ENCODE results near the gene SCAF4.
"Not testable (repeated sequence)": the region's sequence is repeated elsewhere in the genome, so short reads cannot be mapped to it uniquely, and the experiment has no call there.

SCAF4 gene

GRCh38 chr21:31731857-31732596 is at the start of gene SCAF4:
Gene SCAF4 (minus strand): TSS chr21:31732118. CDS start chr21:31731692, 426 bp downstream.
- peak; percentile 75 for DNase-seq

DNA sequence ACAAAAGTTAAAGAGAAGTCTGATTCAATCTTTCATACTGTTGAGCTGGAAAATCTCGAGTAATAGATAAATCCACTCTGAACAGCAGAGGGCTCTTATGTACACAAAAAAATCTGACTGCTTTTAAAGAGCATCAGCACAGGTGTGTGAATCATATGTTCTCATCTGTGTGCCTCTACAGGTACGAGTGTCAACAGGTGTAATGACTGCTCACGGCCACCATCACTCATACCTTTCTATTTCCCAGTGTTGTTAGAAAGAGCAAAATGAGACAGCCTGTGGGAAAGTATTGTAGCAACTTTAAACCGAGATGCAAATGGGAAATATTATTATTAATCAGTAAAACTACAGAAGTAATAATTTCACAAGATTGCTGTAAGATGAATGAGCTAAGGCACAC is 49.0 kb upstream of the SCAF4 start:
- DNase-seq = no peak

DNA sequence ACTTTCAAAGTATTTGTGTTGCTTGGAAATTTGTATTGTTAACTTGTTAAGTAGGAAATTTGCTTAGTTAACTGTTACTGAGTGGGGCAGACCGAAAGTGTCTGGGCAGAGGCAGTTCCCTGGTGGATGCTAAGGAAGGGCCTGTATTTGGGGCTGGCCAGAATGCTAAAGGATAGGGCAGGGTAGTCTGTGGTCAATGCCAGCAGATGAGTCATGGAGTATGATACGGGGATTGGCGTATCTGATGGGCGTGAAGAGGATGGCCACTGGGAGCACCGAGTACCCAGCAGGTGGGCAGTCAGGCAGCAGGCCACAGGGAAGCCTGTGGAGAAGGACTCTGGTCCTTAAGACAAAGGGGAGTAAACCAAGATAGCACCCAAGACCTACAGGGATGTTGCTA is 46.6 kb upstream of the SCAF4 start:
- no peak for DNase-seq

GRCh38 chr21:31777857-31778256 is 45.9 kb upstream of the SCAF4 start:
- no peak for DNase-seq

GRCh38 chr21:31774031-31774430 is 42.1 kb upstream of the SCAF4 start:
- no peak for DNase-seq

DNA sequence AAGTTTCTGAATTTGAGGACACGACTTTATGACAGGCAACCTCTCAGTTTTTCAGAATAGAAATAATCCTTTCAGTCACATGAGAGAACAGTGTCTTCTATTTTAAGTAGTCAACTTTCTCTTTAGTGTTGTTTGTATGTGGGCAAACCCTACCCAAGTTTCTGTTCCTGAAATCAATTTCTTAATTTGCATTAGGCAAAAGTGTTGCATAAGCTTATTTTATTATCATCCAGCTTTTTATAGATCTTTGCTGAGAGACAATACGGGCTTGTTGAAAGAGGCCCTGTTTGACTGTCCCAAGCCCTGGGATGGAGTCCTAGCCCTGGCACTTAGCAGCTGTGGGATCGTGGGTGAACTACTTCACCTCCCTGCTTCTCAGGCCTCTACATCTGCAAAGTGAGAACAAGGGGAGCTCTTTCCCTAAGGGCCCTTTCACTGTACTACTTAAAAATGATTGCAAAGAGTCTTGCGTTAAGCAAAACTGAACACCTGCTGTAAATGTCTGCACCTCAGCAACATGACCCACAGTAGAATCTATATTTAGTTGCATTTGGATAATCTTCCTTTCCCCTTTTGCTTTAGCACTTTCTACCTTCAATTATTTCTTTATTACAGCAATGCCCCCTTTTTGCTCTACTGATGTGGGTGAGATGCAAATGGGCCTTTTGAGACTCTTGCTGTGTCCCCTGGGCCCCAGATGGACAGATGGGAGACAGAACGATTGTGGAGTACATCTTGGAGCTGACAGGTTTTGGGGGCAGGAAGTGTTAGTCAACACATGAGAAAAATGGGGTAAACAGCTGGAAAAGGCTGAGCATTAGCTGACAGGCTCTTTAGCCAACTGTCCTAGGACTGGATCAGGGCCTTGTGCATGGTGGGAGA is 41.0 kb upstream of the SCAF4 start:
- DNase-seq = no peak

DNA sequence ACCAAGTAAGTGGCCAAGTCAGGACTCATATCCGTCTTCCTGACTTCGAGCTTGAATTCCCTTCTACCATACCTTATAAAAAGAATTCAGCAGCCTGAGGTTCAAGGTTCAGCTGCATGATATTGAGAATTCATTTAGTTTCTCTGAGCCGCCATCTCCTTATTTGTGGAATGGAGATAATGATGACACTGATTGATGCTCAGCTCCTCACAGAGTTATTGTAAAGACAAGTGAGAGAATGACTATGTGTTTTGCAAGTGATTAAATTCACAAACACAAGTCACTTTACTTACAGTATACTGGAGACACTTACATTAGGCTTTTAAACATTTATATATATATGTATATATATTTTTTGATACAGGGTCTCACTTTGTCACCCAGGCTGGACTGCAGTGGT is 39.8 kb upstream of the SCAF4 start:
- DNase-seq = no peak

- no peak for DNase-seq
These were observed 36.8 kb upstream of the SCAF4 start for GRCh38 chr21:31768710-31769109.

GRCh38 chr21:31766899-31767298 is 35.0 kb upstream of the SCAF4 start:
- DNase-seq = no peak

DNA sequence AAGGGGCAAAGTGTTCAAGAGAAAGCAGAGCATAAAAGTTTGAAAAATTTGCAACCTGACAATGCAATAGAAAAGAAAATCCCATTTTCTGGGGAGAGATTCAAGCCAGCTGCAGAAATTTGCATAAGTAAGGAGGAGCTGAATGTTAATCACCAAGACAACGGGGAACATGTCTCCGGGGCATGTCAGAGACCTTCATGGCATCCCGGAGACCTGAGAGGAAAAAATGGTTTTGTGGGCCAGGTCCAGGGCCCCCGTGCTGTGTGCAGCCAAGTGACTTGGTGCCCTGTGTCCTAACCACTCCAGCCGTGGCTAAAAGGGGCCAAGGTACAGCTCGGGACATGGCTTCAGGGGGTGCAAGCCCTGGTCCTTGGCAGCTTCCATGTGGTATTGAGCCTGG is 33.9 kb upstream of the SCAF4 start:
- not testable (repeated sequence) for DNase-seq

DNA sequence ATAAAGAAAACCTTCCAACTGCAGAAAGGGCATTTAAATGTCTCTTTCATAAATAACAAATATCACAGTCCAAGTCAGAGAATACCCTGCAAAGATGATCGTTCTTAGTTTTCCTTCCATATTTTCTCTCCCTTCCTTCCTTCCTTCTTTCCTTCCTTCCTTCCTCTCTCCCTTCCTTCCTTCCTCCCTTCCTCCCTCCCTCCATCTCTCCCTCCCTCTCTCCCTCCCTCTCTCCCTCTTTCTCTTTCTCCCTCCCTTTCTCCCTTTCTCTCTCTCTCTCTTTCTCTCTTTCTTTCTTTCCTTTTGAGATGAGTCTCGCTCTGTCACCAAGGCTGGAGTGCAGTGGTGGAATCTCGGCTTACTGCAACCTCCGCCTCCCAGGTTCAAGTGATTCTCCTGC is 29.0 kb upstream of the SCAF4 start:
- DNase-seq = no peak

GRCh38 chr21:31756787-31757186 is 24.9 kb upstream of the SCAF4 start:
- no peak for DNase-seq

- no peak for DNase-seq
These were observed 23.1 kb upstream of the SCAF4 start for GRCh38 chr21:31755027-31755426.

- DNase-seq = no peak
These were observed 22.7 kb upstream of the SCAF4 start for GRCh38 chr21:31754708-31754960.

DNA sequence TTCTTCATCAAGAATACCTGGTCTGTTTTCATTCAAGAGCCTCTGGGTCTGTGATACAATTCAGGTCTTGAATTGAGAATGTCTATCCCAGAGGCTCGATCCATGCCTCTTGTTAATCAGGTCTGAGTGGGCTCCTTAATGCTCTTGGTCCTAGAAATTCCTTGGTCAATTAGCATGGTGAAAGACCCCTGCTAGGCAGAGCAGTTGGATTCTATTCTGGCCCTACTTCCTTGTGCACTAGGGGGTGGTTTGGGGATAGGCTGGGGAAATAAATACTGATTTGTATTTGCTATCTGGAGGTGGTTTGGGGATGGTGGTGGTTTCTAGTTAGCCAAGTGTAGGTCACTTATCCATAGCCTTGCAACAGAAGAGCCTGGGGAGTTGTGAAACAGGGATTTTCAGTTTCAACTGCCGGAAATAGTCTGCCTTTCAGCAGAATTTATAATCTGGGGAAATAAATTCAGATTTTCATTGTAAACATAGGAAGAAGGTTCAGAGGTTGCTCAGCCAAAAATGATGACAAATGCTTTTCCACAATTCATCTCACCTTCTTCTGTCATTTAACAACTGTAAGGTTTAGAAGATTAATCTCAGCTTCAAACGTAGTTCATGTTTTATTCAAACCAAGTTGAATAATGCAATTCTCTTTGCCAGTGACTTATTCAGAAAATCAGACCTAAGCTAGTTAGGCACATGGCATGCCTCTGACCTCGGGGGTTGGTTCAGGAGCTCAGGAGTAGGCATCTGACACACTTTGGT is 22.2 kb upstream of the SCAF4 start:
- DNase-seq = no peak

DNA sequence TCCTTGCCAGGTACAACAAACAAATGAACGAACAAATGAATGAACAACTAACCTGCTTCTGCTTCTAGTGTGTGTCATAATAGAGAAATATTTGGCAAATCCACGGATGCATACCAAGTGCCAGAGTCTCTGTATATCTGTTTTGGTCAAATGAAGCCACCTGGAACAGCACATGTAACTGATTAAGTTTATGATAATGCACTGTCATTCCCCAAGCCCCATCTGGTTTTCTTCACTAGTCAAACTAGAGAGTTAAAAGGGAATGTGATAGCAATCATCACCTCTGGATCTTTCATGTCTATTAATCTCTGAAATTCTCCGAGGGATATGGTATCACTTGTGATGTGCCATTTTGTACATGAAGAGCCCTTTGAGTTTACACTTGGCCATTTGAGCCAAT is 21.0 kb upstream of the SCAF4 start:
- no peak for DNase-seq

DNA sequence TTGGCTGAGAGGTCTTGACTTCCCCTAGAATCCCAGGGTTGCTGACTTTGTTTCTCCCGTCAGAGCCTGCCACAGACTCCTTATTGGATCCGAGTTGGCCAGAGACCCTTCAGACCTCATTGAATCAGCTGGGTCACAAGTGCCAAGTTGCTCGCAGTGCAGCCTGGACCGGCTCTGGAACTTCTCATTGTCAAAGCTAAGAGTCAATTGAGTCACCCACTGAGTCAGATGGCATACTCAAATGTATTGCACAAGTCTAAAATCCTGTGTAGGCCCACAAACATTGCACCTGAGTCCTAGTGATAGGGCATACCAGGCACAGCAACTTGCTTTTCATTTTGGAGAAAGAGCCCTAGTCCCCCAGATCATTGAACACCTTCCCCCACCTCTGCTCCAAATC is 20.4 kb upstream of the SCAF4 start:
- no peak for DNase-seq

- no peak for DNase-seq
These were observed 18.9 kb upstream of the SCAF4 start for GRCh38 chr21:31750843-31751242.

DNA sequence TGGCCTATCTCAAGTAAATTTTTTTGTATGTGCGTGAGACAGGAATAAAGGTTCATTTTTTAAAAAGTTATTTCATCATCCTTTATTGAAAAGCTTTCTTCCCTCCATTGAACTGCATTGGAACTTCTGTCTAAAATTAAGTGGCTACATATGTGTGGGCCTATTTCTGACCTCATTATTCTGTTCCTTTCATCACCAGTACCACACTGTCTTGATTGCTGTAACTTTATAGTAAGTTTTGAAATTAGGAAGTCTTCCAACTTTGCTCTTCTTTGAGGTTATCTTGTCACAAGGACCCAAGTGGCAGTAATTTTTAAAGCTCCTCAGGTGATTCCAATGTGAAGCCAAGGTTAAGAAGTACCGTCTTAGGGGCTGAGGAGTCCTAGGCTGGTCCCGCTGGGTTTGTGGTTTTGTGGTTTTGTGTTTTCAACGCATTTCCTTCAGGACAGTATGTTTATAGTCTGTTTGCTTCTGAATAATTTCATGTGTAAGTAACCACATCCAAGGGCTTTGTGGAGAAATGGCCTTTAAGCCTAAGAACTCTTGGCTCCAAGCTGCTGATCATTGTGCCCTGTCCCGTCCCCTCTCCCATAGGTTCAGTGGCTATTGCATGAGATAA is 12.4 kb upstream of the SCAF4 start:
- no peak for DNase-seq

DNA sequence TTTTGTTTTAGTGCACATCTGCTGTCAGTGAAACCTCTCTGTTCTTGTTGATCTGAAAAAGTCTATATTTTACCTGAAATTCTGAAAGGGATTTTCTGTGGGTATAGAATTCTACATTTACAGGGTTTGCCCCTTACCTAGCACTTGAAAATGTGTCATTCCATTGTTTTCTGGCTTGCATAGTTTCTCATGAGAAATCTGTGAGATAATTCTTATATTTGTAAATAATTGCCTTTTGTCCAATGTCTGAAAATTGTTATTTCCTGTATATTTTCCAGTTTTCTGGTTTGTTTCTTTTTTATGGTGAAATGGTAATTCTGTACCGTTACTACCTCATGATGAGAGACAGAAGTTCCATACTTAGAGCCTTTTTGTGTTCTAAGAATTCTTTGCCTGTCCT is 11.8 kb upstream of the SCAF4 start:
- DNase-seq = no peak

DNA sequence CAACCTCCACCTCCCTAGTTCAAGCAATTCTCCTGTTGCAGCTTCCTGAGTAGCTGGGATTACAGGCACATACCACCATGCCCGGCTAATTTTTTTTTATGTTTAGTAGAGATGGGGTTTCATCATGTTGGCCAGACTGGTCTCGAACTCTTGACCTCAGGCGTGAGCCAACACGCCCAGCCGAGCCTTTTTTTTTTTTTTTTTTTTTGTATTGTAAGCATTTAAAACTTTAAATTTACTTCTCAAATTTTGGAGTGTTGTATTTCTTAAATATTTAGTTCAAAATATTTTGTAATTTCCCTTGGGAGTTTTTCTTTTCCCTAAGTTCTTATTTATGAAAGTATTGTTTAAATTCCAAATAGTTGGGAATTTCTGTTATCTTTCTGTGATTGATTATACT is 9.2 kb upstream of the SCAF4 start:
- no peak for DNase-seq

- DNase-seq = not testable (repeated sequence)
These were observed 5.9 kb upstream of the SCAF4 start for GRCh38 chr21:31737586-31738397.

Measured in activated CD8-positive, alpha-beta memory T cell treated with anti-CD3 and anti-CD28 coated beads, Interleukin-2, amount 50 U/mL, for 4 hours (primary cell).